Liver (tissue), 9 donors: ENCODE data around the gene MAP4K3. TPM values are rescaled to one million over a fixed set of nuclear protein-coding genes. Genes with fewer than 3 reads are reported as not detected.

Experiments
- DNase-seq: peaks from one replicate; pipeline ENCODE4 v3.0.0-alpha.2; 2017; ENCODE audit warnings: low spot score
- H3K27ac ChIP-seq, 2 donors: one replicate each; pipeline ENCODE4 v1.7.0; 2013; ENCODE audit warnings: inconsistent platforms in 2 of 2, low read length in 2 of 2, control low read depth in 1 of 2, low read depth in 1 of 2, mild to moderate bottlenecking in 1 of 2
- H3K27me3 ChIP-seq, 4 donors: one replicate each; pipeline versions ENCODE4 v1.6.1 to v1.7.0; 2013; ENCODE audit warnings: low read length in 3 of 4, inconsistent platforms in 1 of 4, mild to moderate bottlenecking in 1 of 4, moderate library complexity in 1 of 4; ENCODE audit not compliant: control insufficient read depth in 4 of 4, insufficient read depth in 4 of 4
- H3K36me3 ChIP-seq, 4 donors: one replicate each; pipeline versions ENCODE4 v1.6.1 to v1.7.0; 2013; ENCODE audit warnings: low read length in 3 of 4, mild to moderate bottlenecking in 3 of 4, low read depth in 1 of 4, moderate library complexity in 1 of 4; ENCODE audit not compliant: control insufficient read depth in 4 of 4, insufficient read depth in 3 of 4
- H3K4me1 ChIP-seq, 4 donors: one replicate each; pipeline versions ENCODE4 v1.6.1 to v1.7.0; 2013; ENCODE audit warnings: low read length in 3 of 4, mild to moderate bottlenecking in 3 of 4, moderate library complexity in 1 of 4; ENCODE audit not compliant: control insufficient read depth in 4 of 4, insufficient read depth in 4 of 4
- H3K4me3 ChIP-seq, 3 donors: one replicate each; pipeline versions ENCODE4 v1.6.1 to v1.7.0; 2013; ENCODE audit warnings: low read length in 3 of 3, control low read depth in 1 of 3, low read depth in 1 of 3, mild to moderate bottlenecking in 1 of 3
- H3K9ac ChIP-seq, 2 donors: one replicate each; pipeline ENCODE4 v1.7.0; 2013; ENCODE audit warnings: low read length in 2 of 2, mild to moderate bottlenecking in 2 of 2, moderate library complexity in 2 of 2, control low read depth in 1 of 2, low read depth in 1 of 2
- H3K9me3 ChIP-seq, 4 donors: one replicate each; pipeline versions ENCODE4 v1.6.1 to v1.7.0; 2013; ENCODE audit warnings: low read length in 3 of 4; ENCODE audit not compliant: control insufficient read depth in 4 of 4
- ATF3 ChIP-seq: IDR thresholded peaks from 2 replicates; pipeline ENCODE4 v1.6.1; 2016; ENCODE audit warnings: antibody characterized with exemption
- CTCF ChIP-seq: fragments of 150-350 bp; IDR thresholded peaks from 2 replicates; pipeline ENCODE4 v1.5.1; 2017; ENCODE audit warnings: improper control_type of control experiment, low read depth, low read length; ENCODE audit not compliant: missing input control
- EGR1 ChIP-seq, 2 donors: IDR thresholded peaks; 2 replicates each; pipeline ENCODE4 v1.6.1; 2016 to 2018; ENCODE audit warnings: antibody characterized with exemption in 2 of 2, low read depth in 2 of 2
- FOXA1 ChIP-seq: IDR thresholded peaks from 2 replicates; pipeline ENCODE4 v1.6.1; 2016; ENCODE audit warnings: antibody characterized with exemption
- FOXA2 ChIP-seq: IDR thresholded peaks from 2 replicates; pipeline ENCODE4 v1.6.1; 2016; ENCODE audit warnings: antibody characterized with exemption
- GABPA ChIP-seq, 2 donors: IDR thresholded peaks in 1 of 2; conservative IDR thresholded peaks in 1 of 2; 2 replicates each; pipeline ENCODE4 v1.6.1; 2016; ENCODE audit warnings: antibody characterized with exemption in 2 of 2, mild to moderate bottlenecking in 1 of 2, moderate library complexity in 1 of 2
- HNF4A ChIP-seq, 2 donors: conservative IDR thresholded peaks; 2 replicates each; pipeline ENCODE4 v1.6.1; 2016; ENCODE audit warnings: antibody characterized with exemption in 2 of 2, mild to moderate bottlenecking in 2 of 2
- HNF4G ChIP-seq: IDR thresholded peaks from 2 replicates; pipeline ENCODE4 v1.6.1; 2016; ENCODE audit warnings: antibody characterized with exemption
- JUND ChIP-seq, 2 donors: IDR thresholded peaks; 2 replicates each; pipeline ENCODE4 v1.6.1; 2016; ENCODE audit warnings: antibody characterized with exemption in 2 of 2
- MAX ChIP-seq: IDR thresholded peaks from 2 replicates; pipeline ENCODE4 v1.6.1; 2016; ENCODE audit warnings: antibody characterized with exemption
- NR2F2 ChIP-seq: IDR thresholded peaks from 2 replicates; pipeline ENCODE4 v1.6.1; 2016; ENCODE audit warnings: antibody characterized with exemption
- RAD21 ChIP-seq, 2 donors: IDR thresholded peaks; 2 replicates each; pipeline ENCODE4 v1.6.1; 2016; ENCODE audit warnings: antibody characterized with exemption in 2 of 2, mild to moderate bottlenecking in 2 of 2
- REST ChIP-seq: IDR thresholded peaks from 2 replicates; pipeline ENCODE4 v1.6.1; 2016; ENCODE audit warnings: antibody characterized with exemption, mild to moderate bottlenecking
- RXRA ChIP-seq, 2 donors: IDR thresholded peaks; 2 replicates each; pipeline ENCODE4 v1.6.1; 2017 to 2018; ENCODE audit warnings: antibody characterized with exemption in 2 of 2, mild to moderate bottlenecking in 1 of 2
- SP1 ChIP-seq: IDR thresholded peaks from 2 replicates; pipeline ENCODE4 v1.6.1; 2018; ENCODE audit warnings: antibody characterized with exemption, mild to moderate bottlenecking
- TAF1 ChIP-seq: conservative IDR thresholded peaks from 2 replicates; pipeline ENCODE4 v1.6.1; 2016; ENCODE audit warnings: antibody characterized with exemption, mild to moderate bottlenecking
- YY1 ChIP-seq: IDR thresholded peaks from 2 replicates; pipeline ENCODE4 v1.6.1; 2016; ENCODE audit warnings: antibody characterized with exemption, mild to moderate bottlenecking
- ZBTB33 ChIP-seq: IDR thresholded peaks from 2 replicates; pipeline ENCODE4 v1.6.1; 2016; ENCODE audit warnings: antibody characterized with exemption
- WGBS: extraction: QIAGEN DNeasy Blood & Tissue Kit; methylation state at CpG from one replicate; pipeline ENCODE4 v1.1.7; 2013; 5-methylcytosine and 5-hydroxymethylcytosine counted together
- polyA plus RNA-seq, 2 donors: library from polyadenylated mRNA; stranded (reverse) in 1 of 2; unstranded in 1 of 2; fragments of 200-250 nt in 1 of 2; fragments of >200 nt in 1 of 2; fragmentation: Nextera tagmentation in 1 of 2; extraction: Ambion mirVana in 1 of 2; gene quantifications; one replicate each; pipeline versions ENCODE4 v1.2.1 to v1.2.3, GENCODE V29; 2013 to 2015
- total RNA-seq, 2 donors: library from RNA; depleted of rRNA; stranded (reverse); fragments of >200 nt; gene quantifications; one replicate each; pipeline ENCODE4 v1.2.3, GENCODE V29; 2014
- donor health status: healthy.
- donor health status: healthy.
- donor health status: healthy.
- donor health status: healthy.
- donor health status: healthy.

MAP4K3 gene
- total and polyA plus RNA-seq, 4 donors: 6.2 to 23.8 (median 10.9) TPM

- 88% methylated on average over 1 of the region's 1 CpG for WGBS
- Histone ChIP-seq H3K4me1 (no peaks in the 10 kb centered on the region), H3K4me3 (no peak overlapping the region), H3K27me3 (no peaks in the 10 kb centered on the region), H3K36me3 (peaks cover 0 to 34% (median 15%) of the 10 kb centered on the region in 4 donors), H3K9ac (no peak overlapping the region), H3K9me3 (no peaks in the 10 kb centered on the region), H3K27ac (no peak overlapping the region)
- no peak for DNase-seq
- TF ChIP-seq HNF4G (no peak), FOXA1 (no peak), CTCF (no peak), ZBTB33 (no peak), MAX (no peak), FOXA2 (no peak), JUND (IDR thresholded peaks at IDR 0.05) (no peak), HNF4A (conservative IDR thresholded peaks at IDR 0.05) (no peak), GABPA (IDR thresholded peaks at IDR 0.05 in 1 of 2, conservative IDR thresholded peaks at IDR 0.05 in 1 of 2) (no peak), RAD21 (IDR thresholded peaks at IDR 0.05) (no peak), RXRA (IDR thresholded peaks at IDR 0.05) (no peak), REST (no peak), ATF3 (no peak), SP1 (no peak), NR2F2 (no peak), YY1 (no peak), EGR1 (IDR thresholded peaks at IDR 0.05; ENCODE audit: low read depth in 2 of 2) (no peak), TAF1 (no peak)
Observed at GRCh38 chr2:39264733-39265132, 172.4 kb downstream of the MAP4K3 start.

GRCh38 chr2:39260087-39260486 lies 177.0 kb downstream of the MAP4K3 start:
- Histone ChIP-seq H3K27me3 (no peaks in the 10 kb centered on the region), H3K4me3 (no peak overlapping the region), H3K9me3 (no peaks in the 10 kb centered on the region), H3K27ac (no peak overlapping the region), H3K36me3 (peaks cover 1 to 41% (median 23%) of the 10 kb centered on the region in 4 donors), H3K9ac (no peak overlapping the region), H3K4me1 (no peaks in the 10 kb centered on the region)
- WGBS: 98% methylated on average over 4 of the region's 4 CpGs
- no peak for DNase-seq
- TF ChIP-seq YY1 (no peak), CTCF (no peak), SP1 (no peak), HNF4A (conservative IDR thresholded peaks at IDR 0.05) (no peak), ATF3 (no peak), TAF1 (no peak), FOXA2 (no peak), MAX (no peak), EGR1 (IDR thresholded peaks at IDR 0.05; ENCODE audit: low read depth in 2 of 2) (no peak), GABPA (IDR thresholded peaks at IDR 0.05 in 1 of 2, conservative IDR thresholded peaks at IDR 0.05 in 1 of 2) (no peak), RXRA (IDR thresholded peaks at IDR 0.05) (no peak), FOXA1 (no peak), ZBTB33 (no peak), HNF4G (no peak), JUND (IDR thresholded peaks at IDR 0.05) (no peak)
